Measurements from ENCODE around the gene TEAD1. TPM values are rescaled to one million over a fixed set of nuclear protein-coding genes. Genes with fewer than 3 reads are reported as not detected.
A peak's percentile ranks its signal among the peaks of the same experiment; 100 is the strongest.

The TEAD1 gene
- total RNA-seq, 6 experiments from 2014 or later, result 218 to 252 (median 227) TPM

DNA sequence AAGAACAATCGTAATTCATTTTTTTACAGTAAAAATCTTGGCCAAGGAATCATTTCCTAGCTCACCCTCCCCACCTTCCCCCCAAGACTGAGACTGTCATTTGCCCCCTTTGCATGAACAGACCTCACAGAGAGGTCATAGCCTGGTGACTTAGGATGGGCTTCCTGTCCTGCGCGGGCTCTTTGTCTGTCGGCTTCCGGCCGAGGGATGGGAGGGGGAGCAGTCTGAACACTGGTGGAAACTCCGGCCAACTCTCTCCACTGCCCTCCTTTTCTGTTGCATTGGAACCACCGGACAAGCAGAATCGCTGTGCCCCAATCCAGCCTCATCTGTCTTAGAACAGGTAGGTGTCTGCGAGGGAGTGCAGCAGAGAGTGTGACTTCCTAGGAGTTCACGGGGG is 41.7 kb downstream of the TEAD1 start:
- H3K27ac Mint-ChIP-seq, result no peak overlapping the region
- H3K9me3 Mint-ChIP-seq, result no peaks in the 10 kb centered on the region
- peaks cover 17% of the 10 kb centered on the region for H3K36me3 Mint-ChIP-seq (ENCODE audit: low read depth)
- no peak for DNase-seq
- H3K4me3 Mint-ChIP-seq, result no peak overlapping the region
- peaks cover 96% of the 10 kb centered on the region for H3K4me1 Mint-ChIP-seq (ENCODE audit: low read depth)
- TF ChIP-seq, protein P1, sequence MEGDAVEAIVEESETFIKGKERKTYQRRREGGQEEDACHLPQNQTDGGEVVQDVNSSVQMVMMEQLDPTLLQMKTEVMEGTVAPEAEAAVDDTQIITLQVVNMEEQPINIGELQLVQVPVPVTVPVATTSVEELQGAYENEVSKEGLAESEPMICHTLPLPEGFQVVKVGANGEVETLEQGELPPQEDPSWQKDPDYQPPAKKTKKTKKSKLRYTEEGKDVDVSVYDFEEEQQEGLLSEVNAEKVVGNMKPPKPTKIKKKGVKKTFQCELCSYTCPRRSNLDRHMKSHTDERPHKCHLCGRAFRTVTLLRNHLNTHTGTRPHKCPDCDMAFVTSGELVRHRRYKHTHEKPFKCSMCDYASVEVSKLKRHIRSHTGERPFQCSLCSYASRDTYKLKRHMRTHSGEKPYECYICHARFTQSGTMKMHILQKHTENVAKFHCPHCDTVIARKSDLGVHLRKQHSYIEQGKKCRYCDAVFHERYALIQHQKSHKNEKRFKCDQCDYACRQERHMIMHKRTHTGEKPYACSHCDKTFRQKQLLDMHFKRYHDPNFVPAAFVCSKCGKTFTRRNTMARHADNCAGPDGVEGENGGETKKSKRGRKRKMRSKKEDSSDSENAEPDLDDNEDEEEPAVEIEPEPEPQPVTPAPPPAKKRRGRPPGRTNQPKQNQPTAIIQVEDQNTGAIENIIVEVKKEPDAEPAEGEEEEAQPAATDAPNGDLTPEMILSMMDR (IDR thresholded peaks at IDR 0.05), result no peak
- H3K27me3 Mint-ChIP-seq (ENCODE audit: insufficient read depth), result peaks cover 5% of the 10 kb centered on the region; the same call in 1 of the 2 replicates

GRCh38 chr11:12716816-12717215 is 42.6 kb downstream of the TEAD1 start:
- peaks cover 14% of the 10 kb centered on the region for H3K36me3 Mint-ChIP-seq (ENCODE audit: low read depth)
- TF ChIP-seq, protein P1 (IDR thresholded peaks at IDR 0.05), result no peak
- no peaks in the 10 kb centered on the region for H3K9me3 Mint-ChIP-seq
- H3K4me1 Mint-ChIP-seq (ENCODE audit: low read depth), result peaks cover 96% of the 10 kb centered on the region
- no peak for DNase-seq
- peak overlapping the region; percentile 27 for H3K27ac Mint-ChIP-seq
- peak overlapping the region; percentile 17; the same call in 1 of the 2 replicates for H3K4me3 Mint-ChIP-seq
- H3K27me3 Mint-ChIP-seq (ENCODE audit: insufficient read depth), result peaks cover 5% of the 10 kb centered on the region; the same call in 1 of the 2 replicates

DNA sequence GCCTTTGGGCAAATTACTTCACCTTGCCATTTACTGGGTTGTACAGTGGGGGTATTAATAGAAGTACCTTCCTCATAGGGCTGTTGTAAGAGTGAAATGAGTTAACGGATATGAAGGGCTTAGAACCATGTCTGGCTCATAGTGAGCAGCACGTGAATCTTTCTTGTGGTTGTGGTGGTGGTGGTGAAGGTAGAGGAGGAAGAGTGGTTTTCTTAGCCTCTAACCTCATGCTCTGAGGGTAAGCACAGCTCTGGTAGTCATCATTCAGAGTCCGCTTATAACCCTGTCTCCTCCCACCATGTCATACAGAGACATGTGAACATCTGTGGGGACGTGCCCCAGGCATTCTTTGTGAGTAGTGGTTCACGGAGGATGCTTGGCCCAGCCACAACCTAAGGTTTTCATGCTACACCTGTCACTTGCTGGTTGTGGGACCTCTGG is 43.6 kb downstream of the TEAD1 start:
- TF ChIP-seq, protein P1 (IDR thresholded peaks at IDR 0.05), result no peak

GRCh38 chr11:12719221-12719620 is 45.0 kb downstream of the TEAD1 start:
- no peak for DNase-seq
- Mint-ChIP-seq H3K27ac (no peak overlapping the region), H3K36me3 (ENCODE audit: low read depth) (peaks cover 14% of the 10 kb centered on the region)

More for the DNA sequence above, 43.6 kb downstream of the TEAD1 start:
- peaks cover 14% of the 10 kb centered on the region for H3K36me3 Mint-ChIP-seq (ENCODE audit: low read depth)
- H3K27ac Mint-ChIP-seq, result no peak overlapping the region; the same call in 1 of the 2 replicates
- H3K27me3 Mint-ChIP-seq (ENCODE audit: insufficient read depth), result peaks cover 5% of the 10 kb centered on the region; the same call in 1 of the 2 replicates
- H3K9me3 Mint-ChIP-seq, result no peaks in the 10 kb centered on the region
- H3K4me1 Mint-ChIP-seq (ENCODE audit: low read depth), result peaks cover 96% of the 10 kb centered on the region
- no peak overlapping the region for H3K4me3 Mint-ChIP-seq
- DNase-seq, result no peak

GRCh38 chr11:12721816-12722604 is 47.8 kb downstream of the TEAD1 start:
- no peaks in the 10 kb centered on the region for H3K9me3 Mint-ChIP-seq
- H3K4me3 Mint-ChIP-seq, result no peak overlapping the region
- H3K36me3 Mint-ChIP-seq (ENCODE audit: low read depth), result peaks cover 22% of the 10 kb centered on the region
- TF ChIP-seq, protein P1 (IDR thresholded peaks at IDR 0.05), result no peak
- peaks cover 3% of the 10 kb centered on the region; the same call in 1 of the 2 replicates for H3K27me3 Mint-ChIP-seq (ENCODE audit: insufficient read depth)
- no peak for DNase-seq
- no peak overlapping the region; the same call in 1 of the 2 replicates for H3K27ac Mint-ChIP-seq
- peaks cover 100% of the 10 kb centered on the region for H3K4me1 Mint-ChIP-seq (ENCODE audit: low read depth)

More at GRCh38 chr11:12719221-12719620, 45.0 kb downstream of the TEAD1 start:
- H3K4me3 Mint-ChIP-seq, result no peak overlapping the region
- no peaks in the 10 kb centered on the region for H3K9me3 Mint-ChIP-seq
- TF ChIP-seq, protein P1 (IDR thresholded peaks at IDR 0.05), result no peak
- peaks cover 96% of the 10 kb centered on the region for H3K4me1 Mint-ChIP-seq (ENCODE audit: low read depth)
- H3K27me3 Mint-ChIP-seq (ENCODE audit: insufficient read depth), result peaks cover 3% of the 10 kb centered on the region; the same call in 1 of the 2 replicates

Data from HFFc6 (cell line).